Endodermal cell (in vitro differentiated cells): Measurements from ENCODE around the gene HS6ST3. TPM values are rescaled to one million over a fixed set of nuclear protein-coding genes. Genes with fewer than 3 reads are reported as not detected.

Source experiments
- DNase-seq: peaks from one replicate; pipeline ENCODE4 v3.0.0-alpha.2; 2017
- H3K27ac ChIP-seq: 2 replicates; pipeline ENCODE4 v1.5.1; 2013; ENCODE audit warnings: mild to moderate bottlenecking, low read depth, low read length, moderate library complexity
- H3K27me3 ChIP-seq: 2 replicates; pipeline ENCODE4 v1.6.1; 2013; ENCODE audit warnings: mild to moderate bottlenecking, low read length, moderate library complexity; ENCODE audit not compliant: insufficient read depth, control insufficient read depth, poor library complexity, severe bottlenecking
- H3K36me3 ChIP-seq: 2 replicates; pipeline ENCODE4 v1.7.0; 2013; ENCODE audit warnings: mild to moderate bottlenecking, low read length, moderate library complexity; ENCODE audit not compliant: control insufficient read depth, insufficient read depth
- H3K4me1 ChIP-seq: one replicate; pipeline ENCODE4 v1.7.0; 2013; ENCODE audit warnings: low read length; ENCODE audit not compliant: control insufficient read depth, insufficient read depth
- H3K4me3 ChIP-seq: 2 replicates; pipeline ENCODE4 v1.5.1; 2013; ENCODE audit warnings: mild to moderate bottlenecking, low read length, moderate library complexity
- H3K9ac ChIP-seq: 2 replicates; pipeline ENCODE4 v1.6.1; 2013; ENCODE audit warnings: mild to moderate bottlenecking, low read length, moderate library complexity; ENCODE audit not compliant: poor library complexity, severe bottlenecking; ENCODE audit errors: extremely low read depth
- H3K9me3 ChIP-seq: 2 replicates; pipeline ENCODE4 v1.6.1; 2013; ENCODE audit warnings: mild to moderate bottlenecking, low read length, moderate library complexity; ENCODE audit not compliant: control insufficient read depth
- H3K27ac Mint-ChIP-seq: 2 replicates; pipeline ENCODE4 v1.8.0; 2020; ENCODE audit warnings: mixed read lengths
- H3K27me3 Mint-ChIP-seq: 2 replicates; pipeline ENCODE4 v1.8.0; 2021; ENCODE audit warnings: mild to moderate bottlenecking, mixed read lengths; ENCODE audit not compliant: insufficient read depth
- H3K36me3 Mint-ChIP-seq: 2 replicates; pipeline ENCODE4 v1.8.0; 2020; ENCODE audit warnings: low read depth, mixed read lengths
- H3K4me1 Mint-ChIP-seq: 2 replicates; pipeline ENCODE4 v1.8.0; 2020; ENCODE audit warnings: mixed read lengths
- H3K4me3 Mint-ChIP-seq: 2 replicates; pipeline ENCODE4 v1.8.0; 2020; ENCODE audit warnings: mild to moderate bottlenecking, moderate library complexity, mixed read lengths
- H3K9me3 Mint-ChIP-seq: 2 replicates; pipeline ENCODE4 v1.8.0; 2020; ENCODE audit warnings: mild to moderate bottlenecking, mixed read lengths
- CTCF ChIP-seq: fragments of 200-600 bp; sonication (generic); conservative IDR thresholded peaks from 2 replicates; pipeline ENCODE4 v1.5.0; 2021; ENCODE audit warnings: antibody characterized with exemption, mild to moderate bottlenecking
- WGBS, 2 experiments: methylation state at CpG; one replicate each; pipeline versions ENCODE4 v1.1.5 to v1.1.7; 2013; ENCODE audit warnings: missing lambda C conversion rate in 2 of 2, mixed read lengths in 1 of 2; ENCODE audit not compliant: insufficient coverage in 1 of 2, insufficient read length in 1 of 2; 5-methylcytosine and 5-hydroxymethylcytosine counted together
- total RNA-seq, 2 donors: library from RNA; stranded (reverse); fragmentation: NEBNext Ultra II Directional in 1 of 2; extraction: Animal tissue kit (Norgen Biotek cat#: 25700) in 1 of 2; gene quantifications; 2 replicates in 1 of 2; 3 replicates in 1 of 2; pipeline ENCODE4 v1.2.1, GENCODE V29; 2021

Gene HS6ST3
- total RNA-seq, 2 donors from 2014 or later: 0.84 to 1.1 TPM

GRCh38 chr13:96503481-96503880, 413.6 kb downstream of the HS6ST3 start:
- Histone ChIP-seq H3K9me3 (no peaks in the 10 kb centered on the region), H3K4me3 (no peak overlapping the region), H3K27me3 (no peaks in the 10 kb centered on the region), H3K4me1 (no peaks in the 10 kb centered on the region), H3K27ac (no peak overlapping the region), H3K36me3 (no peaks in the 10 kb centered on the region), H3K9ac (no peak overlapping the region)
- Mint-ChIP-seq H3K4me1 (peaks cover 4% of the 10 kb centered on the region), H3K27me3 (no peaks in the 10 kb centered on the region), H3K9me3 (no peaks in the 10 kb centered on the region), H3K36me3 (no peaks in the 10 kb centered on the region), H3K4me3 (no peak overlapping the region), H3K27ac (no peak overlapping the region)
- DNase-seq: no peak
- TF ChIP-seq CTCF: no peak
- WGBS, 2 experiments: 83 to 96% methylated on average over 1 of the region's 1 CpG

- Histone ChIP-seq H3K27me3 (no peaks in the 10 kb centered on the region), H3K4me1 (no peaks in the 10 kb centered on the region)
Measured at GRCh38 chr13:96511587-96511986, 421.7 kb downstream of the HS6ST3 start.

GRCh38 chr13:96519380-96519779, 429.5 kb downstream of the HS6ST3 start:
- Mint-ChIP-seq H3K27ac (no peak overlapping the region), H3K4me1 (peaks cover 5% of the 10 kb centered on the region), H3K27me3 (no peaks in the 10 kb centered on the region), H3K9me3 (peaks cover 4% of the 10 kb centered on the region), H3K36me3 (no peaks in the 10 kb centered on the region), H3K4me3 (no peak overlapping the region)
- H3K27ac ChIP-seq: no peak overlapping the region
- no peak for DNase-seq
- H3K27me3 ChIP-seq: no peaks in the 10 kb centered on the region
- 80 to 100% methylated on average over 1 of the region's 1 CpG for WGBS, 2 experiments
- no peaks in the 10 kb centered on the region for H3K4me1 ChIP-seq
- no peak for TF ChIP-seq CTCF
- no peak overlapping the region for H3K4me3 ChIP-seq
- H3K9ac ChIP-seq: no peak overlapping the region
- no peaks in the 10 kb centered on the region for H3K9me3 ChIP-seq
- no peaks in the 10 kb centered on the region for H3K36me3 ChIP-seq

More at GRCh38 chr13:96511587-96511986, 421.7 kb downstream of the HS6ST3 start:
- Histone ChIP-seq H3K9ac (no peak overlapping the region), H3K27ac (no peak overlapping the region), H3K36me3 (no peaks in the 10 kb centered on the region), H3K4me3 (no peak overlapping the region), H3K9me3 (no peaks in the 10 kb centered on the region)
- H3K9me3 Mint-ChIP-seq: no peaks in the 10 kb centered on the region
- DNase-seq: no peak
- H3K4me3 Mint-ChIP-seq: no peak overlapping the region
- TF ChIP-seq CTCF: no peak
- no peaks in the 10 kb centered on the region for H3K27me3 Mint-ChIP-seq
- no peaks in the 10 kb centered on the region for H3K4me1 Mint-ChIP-seq
- WGBS, 2 experiments: 80 to 94% methylated on average over 1 to 2 of the region's 2 CpGs
- H3K27ac Mint-ChIP-seq: no peak overlapping the region
- H3K36me3 Mint-ChIP-seq: no peaks in the 10 kb centered on the region
